Stimulated activated naive B cell treated with anti-CD40 and anti-IgM and Interleukin-4, amounts not matched to agents 10 μg/mL and 1 μg/mL and 100 μg/mL, for 72 hours (primary cell): Measurements from ENCODE around the gene ADGRF3.
"Not testable (repeated sequence)": the region's sequence is repeated elsewhere in the genome, so short reads cannot be mapped to it uniquely, and the experiment has no call there.

Experiments
- ATAC-seq, 2 donors: fragments of 150-1000 bp; cut with Tn5 transposase; replicated peaks; 2 replicates each; pipeline ENCODE4 v1.10.0; 2021; ENCODE audit warnings: moderate library complexity in 1 of 2
- DNase-seq: peaks from one replicate; pipeline ENCODE4 v3.0.0; 2021
- H3K27ac Mint-ChIP-seq: one replicate; pipeline ENCODE4 v1.8.0; 2022; ENCODE audit warnings: mild to moderate bottlenecking, mixed read lengths
- H3K27me3 Mint-ChIP-seq, 2 donors: one replicate each; pipeline ENCODE4 v1.8.0; 2022; ENCODE audit warnings: mixed read lengths in 2 of 2
- H3K36me3 Mint-ChIP-seq, 2 donors: one replicate each; pipeline ENCODE4 v1.8.0; 2022; ENCODE audit warnings: mixed read lengths in 2 of 2, mild to moderate bottlenecking in 1 of 2
- H3K4me1 Mint-ChIP-seq, 2 donors: one replicate each; pipeline ENCODE4 v1.8.0; 2022; ENCODE audit warnings: mixed read lengths in 2 of 2, mild to moderate bottlenecking in 1 of 2
- H3K4me3 Mint-ChIP-seq, 2 donors: one replicate each; pipeline ENCODE4 v1.8.0; 2022; ENCODE audit warnings: mild to moderate bottlenecking in 2 of 2, mixed read lengths in 2 of 2, moderate library complexity in 1 of 2
- H3K9me3 Mint-ChIP-seq, 2 donors: one replicate each; pipeline ENCODE4 v1.8.0; 2022; ENCODE audit warnings: mixed read lengths in 2 of 2, mild to moderate bottlenecking in 1 of 2

Gene ADGRF3

DNA sequence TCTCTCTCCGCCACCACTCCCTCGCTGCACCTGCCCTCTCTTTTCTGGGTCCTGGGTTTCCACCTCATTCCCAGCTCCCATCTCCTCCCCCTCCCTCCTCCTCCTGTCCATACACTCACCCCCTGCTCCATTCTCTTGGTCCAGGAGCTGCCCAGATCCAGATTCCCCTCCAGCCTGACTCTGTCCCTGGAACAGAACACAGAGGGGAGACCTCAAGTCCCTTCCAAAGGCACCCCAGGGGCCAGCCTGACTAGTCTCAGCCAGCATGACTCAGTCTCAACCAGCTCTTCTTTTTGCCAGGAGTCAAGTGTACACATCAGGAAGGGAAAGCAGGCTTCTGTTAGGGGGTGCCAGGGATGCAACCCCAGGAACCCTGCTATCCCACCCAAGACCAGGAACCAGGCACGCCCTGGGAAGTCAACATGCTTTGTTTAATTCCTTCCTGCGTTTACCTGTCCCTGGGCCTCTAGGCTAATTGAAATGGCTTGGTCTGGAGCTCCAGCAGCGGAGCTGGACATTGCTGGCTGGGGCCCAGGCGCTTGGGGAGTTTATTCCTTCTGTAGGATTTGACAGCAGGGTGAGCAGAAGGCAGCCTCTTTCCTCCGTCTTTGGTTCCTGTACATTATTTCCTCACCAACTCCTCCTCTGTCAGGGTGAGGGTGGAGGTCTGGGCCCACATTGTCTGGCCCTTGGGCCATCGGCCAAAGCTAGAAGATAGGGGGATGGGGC, 29.0 kb downstream of the ADGRF3 start:
- H3K9me3 Mint-ChIP-seq: no peaks in the 10 kb centered on the region
- H3K4me3 Mint-ChIP-seq: no peak overlapping the region
- H3K27me3 Mint-ChIP-seq: no peaks in the 10 kb centered on the region
- no peak overlapping the region for H3K27ac Mint-ChIP-seq
- no peak for ATAC-seq
- peaks cover 0 to under 1% of the 10 kb centered on the region in 2 donors for H3K36me3 Mint-ChIP-seq
- no peak for DNase-seq
- peaks cover 0 to 1% of the 10 kb centered on the region in 2 donors for H3K4me1 Mint-ChIP-seq

DNA sequence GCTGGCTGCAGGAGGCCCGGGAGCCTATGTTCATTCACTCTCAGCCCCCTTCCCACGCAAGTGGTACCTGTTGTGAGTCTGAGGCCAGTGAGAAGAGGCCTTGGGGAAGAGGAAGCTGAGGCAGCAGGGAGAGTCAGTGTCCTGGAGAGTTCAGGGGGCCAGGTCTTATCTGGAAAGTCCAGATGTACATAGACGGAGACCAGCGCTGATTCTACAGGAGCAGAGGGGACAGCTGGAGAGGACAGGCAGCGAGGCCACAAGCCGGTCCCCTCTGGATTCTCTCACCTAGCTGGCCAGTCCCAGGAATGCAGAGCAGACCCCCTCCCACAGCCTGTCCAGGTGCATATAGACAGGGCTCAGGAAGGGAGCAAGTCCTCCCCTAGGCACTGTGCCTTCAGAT, 29.7 kb downstream of the ADGRF3 start:
- Mint-ChIP-seq H3K4me3 (no peak overlapping the region), H3K36me3 (peaks cover 0 to 2% of the 10 kb centered on the region in 2 donors), H3K4me1 (peaks cover 0 to 1% of the 10 kb centered on the region in 2 donors), H3K27ac (no peak overlapping the region), H3K27me3 (no peaks in the 10 kb centered on the region), H3K9me3 (no peaks in the 10 kb centered on the region)
- ATAC-seq (no peak), DNase-seq (no peak)

DNA sequence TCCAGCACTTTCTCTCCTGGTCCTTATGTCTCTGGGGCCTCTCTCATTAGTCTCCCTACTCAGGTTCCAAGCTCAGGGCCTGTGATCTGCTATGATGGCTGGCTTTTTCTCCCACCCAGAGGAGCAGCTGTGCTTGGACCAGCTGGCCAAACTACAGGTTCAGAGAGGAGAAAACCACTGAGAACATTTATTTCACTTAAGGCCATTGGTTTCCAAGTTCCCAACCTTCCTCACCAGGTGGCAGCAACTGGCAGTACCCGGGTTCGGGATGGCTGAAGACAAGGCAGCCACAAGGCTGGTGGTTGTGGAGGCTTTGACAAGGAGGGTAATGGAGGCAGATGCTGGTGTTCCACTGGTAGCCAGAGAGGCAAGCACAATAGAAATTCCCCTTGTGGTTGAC, 30.5 kb downstream of the ADGRF3 start:
- H3K9me3 Mint-ChIP-seq: no peaks in the 10 kb centered on the region
- no peaks in the 10 kb centered on the region for H3K27me3 Mint-ChIP-seq
- no peak overlapping the region for H3K4me3 Mint-ChIP-seq
- ATAC-seq: peak in 1 of 2 donors; percentile 33
- peaks cover 0 to 4% of the 10 kb centered on the region in 2 donors for H3K36me3 Mint-ChIP-seq
- peak overlapping the region; percentile 63 for H3K27ac Mint-ChIP-seq
- peaks cover 0 to 1% of the 10 kb centered on the region in 2 donors for H3K4me1 Mint-ChIP-seq
- no peak for DNase-seq

DNA sequence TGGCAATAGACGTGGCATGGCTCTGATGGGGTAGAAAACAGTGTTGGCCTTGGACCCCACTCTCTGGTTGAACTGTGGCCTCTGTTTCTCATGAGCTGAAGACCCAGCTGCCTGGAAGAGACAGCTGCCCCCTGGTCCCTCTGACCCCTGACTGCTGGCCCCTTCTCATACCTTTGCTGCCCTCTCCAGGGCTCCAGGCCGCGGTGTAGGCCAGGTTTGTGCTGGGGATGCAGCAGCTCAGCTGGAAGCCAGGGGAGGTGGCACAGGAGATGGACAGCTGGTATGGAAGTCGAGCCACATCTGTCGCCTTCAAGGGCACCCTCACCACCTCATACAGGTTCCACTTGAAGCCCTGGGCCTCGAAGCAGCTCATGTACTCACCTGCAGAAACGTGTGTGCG, 32.3 kb downstream of the ADGRF3 start:
- no peaks in the 10 kb centered on the region for H3K27me3 Mint-ChIP-seq
- no peaks in the 10 kb centered on the region for H3K4me1 Mint-ChIP-seq
- H3K4me3 Mint-ChIP-seq: no peak overlapping the region
- no peak for DNase-seq
- ATAC-seq: no peak
- no peak overlapping the region for H3K27ac Mint-ChIP-seq
- no peaks in the 10 kb centered on the region for H3K9me3 Mint-ChIP-seq
- H3K36me3 Mint-ChIP-seq: peaks cover 0 to 7% of the 10 kb centered on the region in 2 donors

DNA sequence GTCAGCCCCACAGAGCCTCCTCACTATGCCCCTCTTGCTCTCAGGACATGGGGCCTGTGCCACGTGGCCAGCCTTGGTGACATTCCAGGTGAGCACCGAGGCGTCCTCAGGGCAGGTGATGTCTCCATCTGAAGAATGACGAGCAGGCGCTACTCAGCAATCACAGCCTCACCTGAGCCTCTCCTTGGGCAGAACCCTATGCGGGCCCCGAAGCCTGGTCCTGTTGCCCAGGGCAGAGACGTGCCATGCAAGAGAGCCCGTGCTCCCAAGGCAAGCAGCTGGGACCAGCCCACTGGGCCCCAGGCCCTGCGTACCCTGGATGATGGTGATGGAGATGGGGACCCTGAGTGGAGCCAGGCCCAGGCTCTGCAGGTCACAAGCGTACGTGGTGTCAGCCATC, 33.1 kb downstream of the ADGRF3 start:
- no peaks in the 10 kb centered on the region for H3K9me3 Mint-ChIP-seq
- no peaks in the 10 kb centered on the region for H3K4me1 Mint-ChIP-seq
- no peaks in the 10 kb centered on the region for H3K27me3 Mint-ChIP-seq
- ATAC-seq (no peak), DNase-seq (no peak)
- H3K27ac Mint-ChIP-seq: no peak overlapping the region
- peaks cover 0 to 9% of the 10 kb centered on the region in 2 donors for H3K36me3 Mint-ChIP-seq
- no peak overlapping the region for H3K4me3 Mint-ChIP-seq

DNA sequence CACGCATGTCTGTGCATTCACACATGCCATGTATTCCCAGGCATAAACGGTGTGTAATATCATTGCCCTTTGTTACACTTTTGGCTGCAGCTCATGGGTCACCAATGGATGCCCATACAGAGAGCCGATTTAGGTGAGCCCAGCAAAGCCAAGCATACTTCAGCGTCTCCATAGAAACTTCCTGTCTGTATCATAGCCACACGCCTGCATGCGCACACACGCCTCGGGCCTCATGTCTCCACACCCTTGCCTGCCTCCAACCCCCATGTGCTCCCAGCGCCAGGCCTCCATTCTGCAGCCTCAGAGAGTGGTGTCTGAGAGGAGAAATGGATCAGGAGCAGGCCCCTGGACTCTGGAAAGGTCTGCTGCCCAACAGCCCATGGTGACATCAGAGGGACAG, 34.1 kb downstream of the ADGRF3 start:
- Mint-ChIP-seq H3K4me1 (no peaks in the 10 kb centered on the region), H3K4me3 (no peak overlapping the region), H3K27ac (no peak overlapping the region), H3K36me3 (peaks cover 0 to 9% of the 10 kb centered on the region in 2 donors), H3K27me3 (no peaks in the 10 kb centered on the region), H3K9me3 (no peaks in the 10 kb centered on the region)
- no peak for ATAC-seq
- no peak for DNase-seq

DNA sequence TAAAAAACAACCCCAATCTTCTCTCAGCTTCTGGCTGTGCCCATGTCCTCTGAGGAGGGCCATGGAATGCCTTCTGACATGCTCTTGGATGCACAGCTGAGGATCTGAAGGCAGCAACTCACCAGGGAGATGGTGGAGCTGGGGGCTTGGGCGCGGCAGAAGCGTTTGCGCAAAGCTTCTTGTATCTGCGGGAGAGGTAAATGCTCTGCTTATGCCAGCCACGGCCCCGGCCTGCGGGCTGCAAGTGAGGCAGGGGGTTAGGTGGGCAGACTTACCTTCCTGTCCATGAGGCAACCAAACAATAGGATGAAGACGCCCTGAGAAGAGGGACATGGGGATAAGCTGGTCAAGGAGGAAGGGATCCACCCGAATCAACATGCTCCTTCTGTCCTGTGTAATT, 36.7 kb downstream of the ADGRF3 start:
- ATAC-seq: no peak
- Mint-ChIP-seq H3K27me3 (no peaks in the 10 kb centered on the region), H3K36me3 (peaks cover 0 to 9% of the 10 kb centered on the region in 2 donors), H3K4me3 (no peak overlapping the region), H3K27ac (peak overlapping the region; percentile 20), H3K4me1 (no peaks in the 10 kb centered on the region), H3K9me3 (no peaks in the 10 kb centered on the region)
- DNase-seq: no peak

DNA sequence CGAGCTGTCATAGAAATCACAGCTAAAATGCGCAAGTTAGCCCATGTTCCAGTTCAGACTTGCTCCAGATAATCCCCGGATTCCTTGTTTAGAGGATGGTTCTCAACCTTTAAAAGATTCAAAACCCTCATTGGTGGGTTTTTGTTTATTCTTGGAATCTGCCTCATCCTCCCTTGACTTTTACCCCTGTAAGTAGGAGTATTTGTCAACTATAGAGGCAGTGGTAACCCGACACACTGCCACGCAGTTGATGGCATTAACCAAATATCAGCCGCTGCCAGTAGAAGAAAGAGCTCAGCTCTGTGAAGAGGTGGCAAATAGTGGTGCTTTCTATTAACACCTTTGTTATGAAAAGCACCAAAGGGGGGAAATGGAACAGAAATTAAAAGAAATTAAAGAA, 41.0 kb downstream of the ADGRF3 start:
- ATAC-seq (no peak), DNase-seq (no peak)
- H3K27ac Mint-ChIP-seq: no peak overlapping the region
- H3K9me3 Mint-ChIP-seq: no peaks in the 10 kb centered on the region
- no peak overlapping the region for H3K4me3 Mint-ChIP-seq
- H3K4me1 Mint-ChIP-seq: no peaks in the 10 kb centered on the region
- H3K36me3 Mint-ChIP-seq: peaks cover 2 to 4% of the 10 kb centered on the region in 2 donors
- H3K27me3 Mint-ChIP-seq: no peaks in the 10 kb centered on the region

DNA sequence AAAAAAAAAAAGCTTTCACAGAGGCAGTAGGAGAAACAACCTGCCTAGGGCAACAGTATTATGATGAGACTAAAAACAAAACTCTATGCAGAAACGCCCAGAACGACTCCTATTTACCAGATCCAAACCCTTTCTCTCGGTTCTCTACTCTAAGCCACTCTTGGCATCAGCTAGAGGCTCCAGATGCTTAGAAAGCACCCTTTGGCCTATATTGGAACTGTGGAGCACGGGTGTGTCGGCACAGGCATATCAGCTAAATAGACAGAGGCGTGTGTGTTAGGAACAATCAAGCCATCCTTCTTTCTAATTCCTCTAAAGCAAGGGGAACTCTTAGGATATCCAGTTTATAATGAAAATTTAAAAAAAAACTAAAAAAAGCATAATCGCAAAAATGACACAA, 41.5 kb downstream of the ADGRF3 start:
- not testable (repeated sequence) for H3K36me3 Mint-ChIP-seq, H3K9me3 Mint-ChIP-seq, ATAC-seq, DNase-seq, H3K27me3 Mint-ChIP-seq, H3K4me3 Mint-ChIP-seq, H3K4me1 Mint-ChIP-seq, H3K27ac Mint-ChIP-seq

DNA sequence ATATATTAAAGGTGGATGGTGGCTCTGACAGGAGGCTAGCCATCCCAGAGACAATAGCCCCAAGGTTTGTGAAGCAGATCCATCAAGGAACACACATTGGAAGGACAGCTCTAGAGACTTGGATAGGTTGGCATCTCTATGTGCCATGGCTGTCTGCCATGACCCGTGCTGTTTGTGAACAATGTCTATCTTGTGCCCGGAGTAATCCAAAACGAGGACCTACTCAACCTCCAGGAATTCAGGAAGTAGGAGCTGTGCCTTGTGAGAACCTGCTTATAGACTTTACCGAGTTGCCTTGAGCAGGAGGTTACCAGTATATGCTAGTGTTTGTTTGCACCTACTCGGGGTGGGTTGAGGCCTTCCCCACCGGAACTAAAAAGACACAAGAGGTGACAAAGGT, 43.7 kb downstream of the ADGRF3 start:
- H3K36me3 Mint-ChIP-seq: peaks cover 0 to 4% of the 10 kb centered on the region in 2 donors
- no peak for ATAC-seq
- no peaks in the 10 kb centered on the region for H3K27me3 Mint-ChIP-seq
- no peak for DNase-seq
- H3K9me3 Mint-ChIP-seq: no peaks in the 10 kb centered on the region
- no peak overlapping the region for H3K4me3 Mint-ChIP-seq
- H3K27ac Mint-ChIP-seq: no peak overlapping the region
- no peaks in the 10 kb centered on the region for H3K4me1 Mint-ChIP-seq

DNA sequence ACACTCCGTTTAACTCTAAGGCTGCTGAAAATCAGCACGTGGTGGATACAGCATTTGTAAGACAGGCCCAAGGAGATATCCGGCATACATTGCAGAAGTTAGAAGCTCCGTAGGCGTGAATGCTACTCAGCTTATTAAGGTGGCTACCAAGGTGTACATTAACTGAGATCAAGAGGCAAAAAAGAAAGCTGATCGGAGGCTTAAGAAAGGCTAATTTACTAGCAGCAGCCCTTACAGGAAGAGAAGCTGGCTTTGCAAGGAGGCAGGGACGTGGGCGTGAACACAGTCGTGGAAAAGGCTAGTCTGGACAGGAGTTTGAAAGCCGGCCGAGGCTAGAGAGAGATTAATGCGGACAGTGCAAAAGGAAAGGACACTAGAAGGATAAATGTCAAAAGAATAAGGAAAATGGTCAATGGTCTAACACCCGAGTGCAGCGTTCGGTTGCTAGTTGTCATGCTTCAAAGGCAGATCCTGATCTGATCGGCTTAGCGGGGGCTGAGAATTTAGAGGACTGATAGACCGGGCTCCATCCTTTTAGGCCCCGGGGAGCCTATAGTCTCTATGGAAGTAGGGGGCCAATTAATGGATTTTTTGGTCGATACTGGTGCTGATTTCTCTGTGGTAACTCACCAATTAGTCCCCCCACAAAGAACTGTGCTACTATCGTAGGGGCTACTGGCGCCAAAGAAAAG, 46.2 kb downstream of the ADGRF3 start:
- Mint-ChIP-seq H3K4me1 (no peaks in the 10 kb centered on the region), H3K27me3 (no peaks in the 10 kb centered on the region), H3K27ac (no peak overlapping the region), H3K4me3 (no peak overlapping the region), H3K9me3 (no peaks in the 10 kb centered on the region), H3K36me3 (peaks cover 0 to 4% of the 10 kb centered on the region in 2 donors)
- ATAC-seq (peak; percentile 49 to 53), DNase-seq (peak; percentile 4)

DNA sequence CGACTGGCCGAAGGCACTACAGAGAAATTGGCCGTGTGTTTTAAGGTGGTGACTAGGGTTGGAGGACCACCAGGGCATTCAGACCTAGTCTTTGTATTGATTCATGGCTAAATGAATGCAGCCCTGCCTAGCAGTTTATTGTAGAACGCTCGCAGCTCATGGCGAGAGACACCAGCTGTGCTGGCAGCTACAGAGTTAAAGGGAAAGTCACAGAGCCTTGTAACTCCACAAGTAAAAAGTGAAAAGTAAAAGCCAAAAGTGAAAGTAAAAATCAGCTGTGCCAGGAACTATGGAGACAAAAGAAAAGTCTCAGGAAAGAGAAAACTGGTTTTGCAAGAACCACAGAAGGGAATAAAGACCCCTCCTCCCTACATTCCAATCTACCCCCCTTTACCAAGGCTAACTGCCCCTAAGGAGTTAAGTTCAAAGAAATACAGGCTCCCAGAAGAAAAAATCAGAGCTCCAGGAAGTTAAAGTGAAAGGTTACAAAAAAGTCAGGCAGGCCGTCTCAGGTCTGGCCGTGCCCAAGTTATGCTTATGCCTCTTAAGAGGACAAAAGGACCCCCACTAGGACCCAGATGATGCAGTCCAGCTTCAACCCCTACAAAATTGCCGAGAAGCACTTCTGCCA, 47.0 kb downstream of the ADGRF3 start:
- peak; percentile 9 for DNase-seq
- no peak overlapping the region for H3K4me3 Mint-ChIP-seq
- no peaks in the 10 kb centered on the region for H3K27me3 Mint-ChIP-seq
- peaks cover 0 to 4% of the 10 kb centered on the region in 2 donors for H3K36me3 Mint-ChIP-seq
- H3K4me1 Mint-ChIP-seq: no peaks in the 10 kb centered on the region
- ATAC-seq: peak; percentile 54 to 56
- H3K9me3 Mint-ChIP-seq: no peaks in the 10 kb centered on the region
- H3K27ac Mint-ChIP-seq: no peak overlapping the region

DNA sequence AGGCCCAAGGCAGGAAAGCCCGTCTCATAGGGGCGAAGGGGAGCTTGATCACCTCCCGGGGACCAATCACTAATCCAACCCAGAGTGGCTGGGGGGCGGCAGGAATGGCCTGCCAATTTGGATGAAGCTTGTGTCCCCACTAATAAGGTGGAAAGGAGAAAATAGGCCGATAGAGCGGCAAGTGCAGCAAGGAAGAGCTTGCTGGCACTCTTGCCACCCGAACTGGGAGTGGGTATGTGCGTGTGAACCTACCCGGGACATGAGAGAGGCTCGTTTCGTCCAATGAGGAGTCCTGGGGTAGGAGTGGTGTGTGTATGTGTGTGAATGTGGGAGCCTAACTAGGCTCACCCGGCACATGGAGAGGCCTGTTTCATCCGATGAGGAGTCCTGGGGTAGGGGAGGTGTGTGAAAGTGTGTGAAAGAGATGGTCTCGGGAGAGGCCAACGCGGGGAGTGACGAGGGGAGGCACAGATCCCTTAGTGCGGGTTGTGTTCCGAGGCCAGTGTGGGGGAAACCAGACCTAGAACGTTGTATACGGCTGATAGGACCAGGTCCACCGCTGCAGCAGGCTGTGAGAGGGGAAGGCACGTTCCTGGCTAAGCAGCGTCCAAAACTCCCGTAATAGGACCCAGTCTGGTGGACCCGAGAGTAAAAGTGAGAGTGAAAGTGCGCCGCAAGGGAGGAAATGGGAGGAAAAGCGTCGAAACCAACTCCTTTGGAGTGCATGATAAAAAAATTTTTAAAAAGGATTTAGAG, 47.8 kb downstream of the ADGRF3 start:
- Mint-ChIP-seq H3K27me3 (no peaks in the 10 kb centered on the region), H3K4me3 (no peak overlapping the region), H3K9me3 (no peaks in the 10 kb centered on the region), H3K27ac (no peak overlapping the region), H3K36me3 (no peaks in the 10 kb centered on the region), H3K4me1 (no peaks in the 10 kb centered on the region)
- DNase-seq: peak; percentile 28
- peak; percentile 74 to 79 for ATAC-seq

DNA sequence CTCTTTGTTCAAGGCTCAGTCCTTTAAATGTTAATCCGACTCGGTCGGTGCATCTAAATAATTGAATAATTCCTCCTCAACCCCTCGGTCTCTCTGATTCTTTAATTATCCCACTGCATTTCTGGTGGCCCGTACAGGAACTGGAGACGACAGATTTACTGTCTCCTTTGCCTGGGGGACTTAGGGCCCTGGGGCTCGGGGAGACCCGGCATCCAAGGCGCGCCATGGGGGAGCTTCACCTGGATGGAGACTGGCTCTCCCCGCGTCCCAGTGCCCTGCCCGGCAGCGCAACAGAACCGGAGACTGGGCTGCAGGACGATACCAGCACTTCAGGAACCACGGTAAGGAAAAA, 48.3 kb downstream of the ADGRF3 start:
- Mint-ChIP-seq H3K4me1 (no peaks in the 10 kb centered on the region), H3K27me3 (no peaks in the 10 kb centered on the region), H3K4me3 (no peak overlapping the region), H3K9me3 (no peaks in the 10 kb centered on the region), H3K27ac (no peak overlapping the region), H3K36me3 (no peaks in the 10 kb centered on the region)
- peak; percentile 6 for DNase-seq
- peak; percentile 12 to 15 for ATAC-seq
